T-cell (primary cell): ENCODE results near the gene FUT6. TPM values are rescaled to one million over a fixed set of nuclear protein-coding genes. Genes with fewer than 3 reads are reported as not detected.
"Not testable (repeated sequence)": the region's sequence is repeated elsewhere in the genome, so short reads cannot be mapped to it uniquely, and the experiment has no call there.

Experiments
- ATAC-seq, 4 experiments: fragments of 200-7000 bp in 3 of 4; fragments of 150-1000 bp in 1 of 4; cut with Tn5 transposase; replicated peaks in 1 of 4; 1 replicate in 3 of 4; 2 replicates in 1 of 4; pipeline ENCODE4 v1.10.0; 2021; ENCODE audit warnings: moderate library complexity in 3 of 4, mild to moderate bottlenecking in 2 of 4, moderate number of reproducible peaks in 1 of 4
- CTCF ChIA-PET, 2 donors: fragments of 300-600 bp; sonication (Branson Sonifier 250); formaldehyde crosslinking; loops; one replicate each; lab custom pipeline; 2022; ENCODE audit warnings: antibody characterized with exemption in 2 of 2; lab: Charles Lee
- POLR2A ChIA-PET, 2 donors: fragments of 300-600 bp; sonication (Branson Sonifier 250); formaldehyde crosslinking; loops; one replicate each; lab custom pipeline; 2022; ENCODE audit warnings: antibody characterized with exemption in 2 of 2; lab: Charles Lee
- DNase-seq, 35 experiments: peaks; one replicate each; pipeline versions ENCODE4 v3.0.0 to v3.0.0-alpha.2; 2013 to 2023
- H3K27ac ChIP-seq: one replicate; pipeline ENCODE4 v1.5.1; 2013; ENCODE audit warnings: low read length
- H3K27me3 ChIP-seq, 2 experiments: replicated peaks in 1 of 2; 1 replicate in 1 of 2; 2 replicates in 1 of 2; pipeline versions ENCODE4 v1.6.1 to v1.7.0; 2013; ENCODE audit warnings: low read length in 1 of 2, mixed read lengths in 1 of 2; ENCODE audit not compliant: control insufficient read depth in 2 of 2, insufficient read depth in 2 of 2; ENCODE audit errors: extremely low read depth in 1 of 2
- H3K36me3 ChIP-seq, 2 donors: 1 replicate in 1 of 2; 2 replicates in 1 of 2; pipeline versions ENCODE4 v1.6.1 to v1.7.0; 2013; ENCODE audit warnings: low read length in 1 of 2; ENCODE audit not compliant: control insufficient read depth in 2 of 2, insufficient read depth in 1 of 2; ENCODE audit errors: extremely low read depth in 1 of 2
- H3K4me1 ChIP-seq, 2 experiments: 1 replicate in 1 of 2; 2 replicates in 1 of 2; pipeline versions ENCODE4 v1.6.1 to v1.7.0; 2013; ENCODE audit warnings: low read length in 2 of 2, mixed read lengths in 1 of 2; ENCODE audit not compliant: insufficient read depth in 2 of 2, control insufficient read depth in 1 of 2; ENCODE audit errors: extremely low read depth in 1 of 2
- H3K4me3 ChIP-seq, 2 donors: 1 replicate in 1 of 2; 2 replicates in 1 of 2; pipeline versions ENCODE4 v1.5.1 to v1.7.0; 2013; ENCODE audit warnings: mild to moderate bottlenecking in 2 of 2, low read length in 1 of 2, moderate library complexity in 1 of 2; ENCODE audit not compliant: control insufficient read depth in 1 of 2; ENCODE audit errors: extremely low read depth in 1 of 2
- H3K9me3 ChIP-seq: 2 replicates; pipeline ENCODE4 v1.7.0; 2013
- H3K27ac Mint-ChIP-seq, 2 donors: one replicate each; pipeline ENCODE4 v1.8.0; 2020 to 2021; ENCODE audit warnings: mild to moderate bottlenecking in 2 of 2, mixed read lengths in 2 of 2
- H3K27me3 Mint-ChIP-seq, 2 donors: one replicate each; pipeline ENCODE4 v1.8.0; 2021 to 2022; ENCODE audit warnings: mixed read lengths in 2 of 2
- H3K36me3 Mint-ChIP-seq: one replicate; pipeline ENCODE4 v1.8.0; 2021; ENCODE audit warnings: mixed read lengths
- H3K4me1 Mint-ChIP-seq, 3 donors: one replicate each; pipeline ENCODE4 v1.8.0; 2020 to 2022; ENCODE audit warnings: mixed read lengths in 3 of 3, mild to moderate bottlenecking in 1 of 3
- H3K4me3 Mint-ChIP-seq, 3 donors: one replicate each; pipeline ENCODE4 v1.8.0; 2020 to 2022; ENCODE audit warnings: mild to moderate bottlenecking in 3 of 3, mixed read lengths in 3 of 3, moderate library complexity in 3 of 3
- H3K9me3 Mint-ChIP-seq, 3 donors: one replicate each; pipeline ENCODE4 v1.8.0; 2020 to 2022; ENCODE audit warnings: mixed read lengths in 3 of 3
- WGBS: methylation state at CpG from one replicate; pipeline ENCODE4 v1.1.5; 2013; ENCODE audit warnings: missing lambda C conversion rate; ENCODE audit not compliant: insufficient coverage; 5-methylcytosine and 5-hydroxymethylcytosine counted together
- total RNA-seq, 35 experiments: library from RNA in 6 of 35; stranded (reverse) in 6 of 35; fragments of 120-200 nt in 1 of 35; gene quantifications; one replicate each; pipeline versions ENCODE4 v1.2.1 to v1.2.4 and lab custom pipeline; 2013 to 2026

The FUT6 gene
- total RNA-seq, 5 donors from 2014 or later (not counting 1 experiment from before 2014, with no cell fraction given), result 0.15 to 0.79 (median 0.35) TPM; not detected in 2

DNA sequence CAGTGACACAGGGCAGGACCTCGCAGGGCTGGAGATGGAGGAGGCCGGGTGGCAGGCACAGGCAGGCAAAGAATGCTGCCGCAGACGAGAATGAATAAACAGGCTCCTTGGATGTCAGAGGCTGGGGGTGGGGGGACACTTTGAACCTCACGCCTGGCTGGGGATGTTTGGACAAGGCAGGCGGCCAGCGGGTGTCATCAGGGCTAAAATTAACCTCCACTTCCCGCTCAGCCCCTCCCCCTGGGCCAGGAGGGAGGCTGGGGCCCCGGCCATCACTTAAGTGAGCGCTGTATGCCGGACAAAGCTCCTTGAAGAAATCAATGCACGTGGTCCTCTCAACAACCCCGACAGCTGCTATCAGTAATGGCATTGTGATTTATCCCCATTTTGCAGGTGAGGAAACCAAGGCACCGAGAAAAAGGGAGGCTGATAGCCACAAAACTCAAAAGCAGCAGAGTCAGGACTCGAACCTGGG is 41.1 kb upstream of the FUT6 start:
- H3K27ac Mint-ChIP-seq, result no peak overlapping the region
- WGBS, result 30% methylated on average over 10 of the region's 15 CpGs
- H3K9me3 ChIP-seq, result no peaks in the 10 kb centered on the region
- no peaks in the 10 kb centered on the region for H3K9me3 Mint-ChIP-seq
- peaks cover 17 to 36% of the 10 kb centered on the region in 2 donors for H3K27me3 Mint-ChIP-seq
- H3K36me3 ChIP-seq, result no peaks in the 10 kb centered on the region
- no peaks in the 10 kb centered on the region for H3K36me3 Mint-ChIP-seq
- no peak overlapping the region for H3K4me3 Mint-ChIP-seq
- peaks cover 5 to 64% of the 10 kb centered on the region in 2 experiments for H3K27me3 ChIP-seq
- H3K4me1 ChIP-seq, result no peaks in the 10 kb centered on the region
- no peaks in the 10 kb centered on the region for H3K4me1 Mint-ChIP-seq
- ATAC-seq (no peak), DNase-seq (no peak)
- ChIA-PET CTCF (no interaction called here), POLR2A (no interaction called here)
- H3K4me3 ChIP-seq, result no peak overlapping the region
- no peak overlapping the region for H3K27ac ChIP-seq

DNA sequence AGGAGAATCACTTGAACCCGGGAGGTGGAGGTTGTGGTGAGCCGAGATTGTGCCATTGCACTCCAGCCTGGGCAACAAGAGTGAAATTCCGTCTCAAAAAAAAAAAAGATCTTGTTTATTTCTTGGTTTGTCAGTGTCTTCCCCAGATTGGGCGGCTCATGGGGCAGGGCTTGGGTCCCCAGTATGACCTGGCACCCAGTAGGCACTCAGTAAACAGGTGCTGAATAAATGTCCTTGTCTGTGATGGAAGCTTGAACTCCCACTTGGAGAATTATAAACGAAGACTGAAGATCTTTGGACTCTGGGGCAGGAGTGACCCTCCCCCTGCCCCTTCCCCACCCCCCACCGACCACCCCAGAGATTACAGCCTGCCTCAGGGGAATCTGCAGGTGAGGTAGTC is 40.7 kb upstream of the FUT6 start:
- Mint-ChIP-seq H3K4me3 (no peak overlapping the region), H3K9me3 (no peaks in the 10 kb centered on the region), H3K27me3 (peaks cover 17 to 34% of the 10 kb centered on the region in 2 donors), H3K36me3 (no peaks in the 10 kb centered on the region), H3K27ac (no peak overlapping the region), H3K4me1 (no peaks in the 10 kb centered on the region)
- peaks cover 5 to 61% of the 10 kb centered on the region in 2 experiments for H3K27me3 ChIP-seq
- H3K36me3 ChIP-seq, result no peaks in the 10 kb centered on the region
- H3K9me3 ChIP-seq, result no peaks in the 10 kb centered on the region
- CTCF ChIA-PET, result no interaction called here
- 64% methylated on average over 2 of the region's 6 CpGs for WGBS
- POLR2A ChIA-PET, result interaction anchor here in 1 of 2 donors (0.7 kb wide), 1 partner anchor 88 kb away, joined by 3 read pairs; no protein-coding TSS in a partner anchor
- no peaks in the 10 kb centered on the region for H3K4me1 ChIP-seq
- no peak for DNase-seq
- no peak overlapping the region for H3K4me3 ChIP-seq
- ATAC-seq, result no peak
- no peak overlapping the region for H3K27ac ChIP-seq

DNA sequence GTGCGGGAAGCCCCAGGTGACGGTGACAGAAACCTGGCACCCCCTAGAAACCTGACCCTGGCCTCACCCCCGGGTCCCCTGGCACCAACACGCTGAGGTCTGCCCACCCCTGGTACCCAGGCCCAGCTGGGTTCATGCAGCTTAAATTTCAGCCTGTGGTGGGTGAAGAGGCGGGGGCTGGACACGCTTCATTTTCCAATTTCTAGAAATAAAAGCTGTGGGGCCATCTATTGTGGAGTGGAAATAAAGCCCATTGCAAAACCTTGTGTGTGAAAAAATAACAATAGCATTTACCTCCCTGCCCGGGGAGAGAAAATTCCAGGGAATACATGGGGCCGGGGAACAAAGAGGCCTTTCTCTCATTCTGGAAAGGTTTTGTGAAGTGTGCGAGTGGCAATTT is 38.4 kb upstream of the FUT6 start:
- H3K36me3 Mint-ChIP-seq, result no peaks in the 10 kb centered on the region
- Histone ChIP-seq H3K27me3 (peaks cover 5 to 61% of the 10 kb centered on the region in 2 experiments), H3K4me1 (no peaks in the 10 kb centered on the region), H3K9me3 (no peaks in the 10 kb centered on the region), H3K4me3 (no peak overlapping the region), H3K36me3 (no peaks in the 10 kb centered on the region), H3K27ac (no peak overlapping the region)
- H3K4me3 Mint-ChIP-seq, result no peak overlapping the region
- H3K4me1 Mint-ChIP-seq, result no peaks in the 10 kb centered on the region
- ATAC-seq (no peak), DNase-seq (no peak)
- WGBS, result 78% methylated on average over 4 of the region's 9 CpGs
- H3K27me3 Mint-ChIP-seq, result peaks cover 17 to 34% of the 10 kb centered on the region in 2 donors
- H3K9me3 Mint-ChIP-seq, result no peaks in the 10 kb centered on the region
- H3K27ac Mint-ChIP-seq, result no peak overlapping the region
- POLR2A ChIA-PET, result no interaction called here
- CTCF ChIA-PET, result no interaction called here

DNA sequence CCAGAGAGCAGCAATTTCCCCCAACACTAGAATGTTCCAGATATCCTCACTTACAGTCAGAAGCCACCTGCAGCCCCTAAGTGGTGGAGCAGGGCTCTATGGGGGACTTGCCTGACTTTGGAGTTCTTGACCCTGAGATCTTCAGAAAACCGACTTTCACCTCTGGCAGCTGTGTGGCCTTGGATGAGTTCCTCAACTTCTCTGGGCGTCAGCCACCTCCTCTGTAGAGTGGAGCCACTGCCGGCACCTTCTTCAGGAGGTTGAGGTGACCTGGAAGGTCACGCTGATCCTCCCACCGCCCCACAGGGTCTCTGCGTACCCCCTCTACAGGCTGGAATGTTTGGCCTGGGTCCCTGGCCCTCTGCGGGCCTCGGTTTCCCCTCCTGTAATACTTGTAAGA is 37.9 kb upstream of the FUT6 start:
- H3K27ac ChIP-seq, result no peak overlapping the region
- no peaks in the 10 kb centered on the region for H3K9me3 Mint-ChIP-seq
- H3K4me1 ChIP-seq, result no peaks in the 10 kb centered on the region
- ChIA-PET POLR2A (no interaction called here), CTCF (no interaction called here)
- H3K4me3 Mint-ChIP-seq, result no peak overlapping the region
- no peaks in the 10 kb centered on the region for H3K36me3 ChIP-seq
- peaks cover 4 to 61% of the 10 kb centered on the region in 2 experiments for H3K27me3 ChIP-seq
- H3K4me3 ChIP-seq, result no peak overlapping the region
- ATAC-seq (no peak), DNase-seq (no peak)
- H3K27me3 Mint-ChIP-seq, result peaks cover 14 to 31% of the 10 kb centered on the region in 2 donors
- WGBS, result 72% methylated on average over 6 of the region's 8 CpGs
- H3K4me1 Mint-ChIP-seq, result no peaks in the 10 kb centered on the region
- H3K9me3 ChIP-seq, result no peaks in the 10 kb centered on the region
- no peak overlapping the region for H3K27ac Mint-ChIP-seq
- H3K36me3 Mint-ChIP-seq, result no peaks in the 10 kb centered on the region

DNA sequence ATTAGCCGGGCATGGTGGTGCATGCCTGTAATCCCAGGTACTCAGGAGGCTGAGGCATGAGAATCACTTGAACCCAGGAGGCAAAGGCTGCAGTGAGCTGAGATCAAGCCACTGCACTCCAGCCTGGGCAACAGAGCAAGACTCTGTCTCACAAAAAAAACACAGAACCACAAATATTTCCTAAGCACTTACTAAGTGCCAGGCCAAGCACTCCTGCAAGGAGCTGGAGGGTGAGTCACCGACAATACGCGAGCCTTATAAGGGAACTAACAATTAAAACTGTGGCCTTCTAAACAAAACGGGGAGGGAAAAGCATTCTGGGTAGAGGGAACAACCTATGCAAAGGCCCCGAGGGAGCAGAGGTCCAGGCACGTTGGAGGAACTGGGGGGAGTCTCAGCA is 35.0 kb upstream of the FUT6 start:
- H3K36me3 Mint-ChIP-seq, POLR2A ChIA-PET, H3K27ac Mint-ChIP-seq, H3K27ac ChIP-seq, H3K9me3 Mint-ChIP-seq, CTCF ChIA-PET, H3K9me3 ChIP-seq, H3K4me1 Mint-ChIP-seq, H3K4me3 ChIP-seq, H3K4me1 ChIP-seq, H3K36me3 ChIP-seq, H3K4me3 Mint-ChIP-seq, DNase-seq, ATAC-seq: not testable (repeated sequence)
- WGBS, result 84% methylated on average over 7 of the region's 7 CpGs
- H3K27me3 ChIP-seq, result peaks cover 3 to 34% of the 10 kb centered on the region in 2 experiments
- H3K27me3 Mint-ChIP-seq, result peaks cover 10 to 24% of the 10 kb centered on the region in 2 donors

DNA sequence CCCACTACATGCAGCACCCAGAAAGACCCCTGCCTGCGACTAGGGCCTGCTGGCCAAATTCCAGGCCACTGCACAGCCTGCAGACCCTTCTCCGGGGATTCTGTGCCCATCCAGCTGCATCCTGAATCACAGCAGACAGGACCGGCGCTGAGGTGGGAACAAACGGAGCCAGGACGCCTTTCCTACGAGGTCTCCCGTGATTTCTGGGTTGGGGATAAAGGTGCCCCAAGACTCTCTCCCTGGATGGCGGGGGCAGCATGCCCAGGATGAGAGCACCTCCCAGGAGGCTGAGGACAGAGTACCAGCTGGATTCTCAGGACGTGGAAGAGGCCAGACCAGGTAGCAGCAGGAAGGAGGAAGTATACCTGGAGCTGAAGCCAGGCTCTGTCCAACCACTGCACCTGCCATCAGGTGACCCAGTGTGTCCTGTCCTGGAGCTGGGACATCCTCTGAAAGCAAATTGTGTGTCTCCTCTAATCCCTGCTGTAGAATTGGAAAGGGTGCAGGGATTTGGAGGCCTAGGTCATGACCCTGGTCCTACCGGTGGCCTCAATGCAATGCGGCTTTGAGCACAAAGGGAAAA is 34.2 kb upstream of the FUT6 start:
- Histone ChIP-seq H3K27me3 (peaks cover 0 to 27% of the 10 kb centered on the region in 2 experiments), H3K9me3 (no peaks in the 10 kb centered on the region), H3K4me1 (no peaks in the 10 kb centered on the region), H3K4me3 (no peak overlapping the region), H3K27ac (no peak overlapping the region), H3K36me3 (no peaks in the 10 kb centered on the region)
- Mint-ChIP-seq H3K4me3 (no peak overlapping the region), H3K9me3 (no peaks in the 10 kb centered on the region), H3K36me3 (no peaks in the 10 kb centered on the region), H3K4me1 (no peaks in the 10 kb centered on the region), H3K27ac (no peak overlapping the region), H3K27me3 (peaks cover 10 to 16% of the 10 kb centered on the region in 2 donors)
- 86% methylated on average over 11 of the region's 12 CpGs for WGBS
- DNase-seq (no peak), ATAC-seq (no peak)
- ChIA-PET POLR2A (no interaction called here), CTCF (no interaction called here)
